ENCODE results near the gene CARD18.
A peak's percentile ranks its signal among the peaks of the same experiment; 100 is the strongest.

The CARD18 gene

GRCh38 chr11:105139669-105140068, at the start of gene CARD18:
Gene CARD18 (minus strand): TSS chr11:105139769. CDS start chr11:105139726, 43 bp downstream.
- DNase-seq, result no peak

- no peak for DNase-seq
Measured at GRCh38 chr11:105183987-105184386, 44.4 kb upstream of the CARD18 start.

GRCh38 chr11:105183426-105183825, 43.9 kb upstream of the CARD18 start:
- DNase-seq, result no peak

- no peak for DNase-seq
Measured at GRCh38 chr11:105181521-105181920, 42.0 kb upstream of the CARD18 start.

GRCh38 chr11:105181100-105181499, 41.5 kb upstream of the CARD18 start:
- no peak for DNase-seq

GRCh38 chr11:105179542-105180278, 40.1 kb upstream of the CARD18 start:
- DNase-seq, result no peak

- peak in 1 of 2 experiments; percentile 21 for DNase-seq
Measured at GRCh38 chr11:105177658-105178057, 38.1 kb upstream of the CARD18 start.

- peak in 1 of 2 experiments; percentile 23 for DNase-seq
Measured at GRCh38 chr11:105168457-105168856, 28.9 kb upstream of the CARD18 start.

GRCh38 chr11:105167244-105167643, 27.7 kb upstream of the CARD18 start:
- DNase-seq, result no peak

- DNase-seq, result no peak
Measured at GRCh38 chr11:105164208-105164607, 24.6 kb upstream of the CARD18 start.

- no peak for DNase-seq
Measured at GRCh38 chr11:105162506-105162905, 22.9 kb upstream of the CARD18 start.

GRCh38 chr11:105158436-105158835, 18.9 kb upstream of the CARD18 start:
- no peak for DNase-seq

GRCh38 chr11:105156720-105157119, 17.2 kb upstream of the CARD18 start:
- no peak for DNase-seq

- no peak for DNase-seq
Measured at GRCh38 chr11:105156231-105156630, 16.7 kb upstream of the CARD18 start.

GRCh38 chr11:105155679-105156078, 16.1 kb upstream of the CARD18 start:
- no peak for DNase-seq

GRCh38 chr11:105153392-105153791, 13.8 kb upstream of the CARD18 start:
- no peak for DNase-seq

- no peak for DNase-seq
Measured at GRCh38 chr11:105152560-105152959, 13.0 kb upstream of the CARD18 start.

GRCh38 chr11:105152021-105152512, 12.5 kb upstream of the CARD18 start:
- no peak for DNase-seq

GRCh38 chr11:105149477-105149876, 9.9 kb upstream of the CARD18 start:
- DNase-seq, result no peak

- DNase-seq, result no peak
Measured at GRCh38 chr11:105148241-105148640, 8.7 kb upstream of the CARD18 start.

- no peak for DNase-seq
Measured at GRCh38 chr11:105144887-105145286, 5.3 kb upstream of the CARD18 start.

- DNase-seq, result no peak
Measured at GRCh38 chr11:105142167-105142566, 2.6 kb upstream of the CARD18 start.

GRCh38 chr11:105137286-105137685, 2.3 kb downstream of the CARD18 start:
- DNase-seq, result no peak

- no peak for DNase-seq
Measured at GRCh38 chr11:105135883-105136282, 3.7 kb downstream of the CARD18 start.
